Measurements from ENCODE around the gene COLEC11.

GRCh38 chr2:3647831-3648651, 53.1 kb downstream of the COLEC11 start:
- TF ChIP-seq CTCF (IDR thresholded peaks at IDR 0.05) (no peak), EP300 (IDR thresholded peaks at IDR 0.05) (no peak), POLR2A (IDR thresholded peaks at IDR 0.05) (no peak)
